Measurements from ENCODE around the gene FNIP1.
"Not testable (repeated sequence)": the region's sequence is repeated elsewhere in the genome, so short reads cannot be mapped to it uniquely, and the experiment has no call there.

FNIP1 gene

DNA sequence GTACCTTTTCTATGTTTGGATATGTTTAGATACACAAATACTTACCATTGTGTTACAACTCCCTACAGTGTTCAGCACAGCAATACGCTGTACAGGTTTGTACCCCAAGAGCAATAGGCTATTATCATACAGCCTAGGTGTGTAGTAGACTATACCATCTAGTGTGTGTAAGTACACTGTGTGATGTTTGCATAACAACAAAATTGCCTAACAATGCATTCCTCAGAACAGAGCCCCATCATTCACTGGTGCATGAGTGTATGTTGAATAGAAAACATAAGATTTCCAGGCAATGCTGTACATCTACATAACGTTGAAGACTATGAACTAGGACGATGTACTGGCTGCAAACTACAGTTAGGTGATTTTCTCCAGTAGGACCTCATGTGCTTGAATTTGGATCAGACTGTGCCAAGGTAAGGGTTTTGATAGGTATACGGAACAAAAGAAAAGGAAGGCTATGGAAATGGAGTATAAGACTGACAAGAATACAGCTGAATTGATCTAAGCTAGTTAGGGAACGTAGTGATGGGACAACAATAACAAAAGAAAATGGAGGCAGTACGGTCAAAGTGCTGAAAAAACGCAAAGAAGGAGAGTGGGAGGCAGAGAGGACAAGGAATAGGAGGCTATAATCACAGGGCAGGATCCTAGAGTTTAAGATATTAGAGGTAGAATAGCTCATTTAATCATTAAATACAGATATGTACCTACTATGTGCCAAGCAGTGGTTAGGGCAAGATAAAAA is 46.9 kb downstream of the FNIP1 start:
- H3K4me3 ChIP-seq (ENCODE audit: low read length) = no peak overlapping the region
- TF ChIP-seq ZNF274 (IDR thresholded peaks at IDR 0.05; ENCODE audit: low read depth, low read length) = no peak

DNA sequence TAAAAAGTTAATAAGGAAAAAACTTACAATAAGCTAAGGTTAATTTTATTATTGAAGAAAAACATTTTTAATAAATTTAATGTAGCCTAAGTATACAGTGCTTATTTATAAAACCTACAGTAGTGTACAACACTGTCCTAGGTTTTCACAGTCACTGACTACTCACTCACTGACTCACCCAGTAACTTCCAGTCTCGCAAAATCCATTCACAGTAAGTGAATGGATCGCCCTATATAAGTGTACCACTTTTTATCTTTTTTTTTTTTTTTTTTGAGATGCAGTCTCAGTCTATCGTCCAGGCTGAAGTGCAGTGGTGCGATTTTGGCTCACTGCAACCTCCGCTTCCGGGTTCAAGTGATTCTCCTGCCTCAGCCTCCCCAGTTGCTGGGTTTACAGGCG is 47.7 kb downstream of the FNIP1 start:
- H3K4me3 ChIP-seq (ENCODE audit: low read length) = no peak overlapping the region
- TF ChIP-seq ZNF274 (IDR thresholded peaks at IDR 0.05; ENCODE audit: low read depth, low read length) = no peak

DNA sequence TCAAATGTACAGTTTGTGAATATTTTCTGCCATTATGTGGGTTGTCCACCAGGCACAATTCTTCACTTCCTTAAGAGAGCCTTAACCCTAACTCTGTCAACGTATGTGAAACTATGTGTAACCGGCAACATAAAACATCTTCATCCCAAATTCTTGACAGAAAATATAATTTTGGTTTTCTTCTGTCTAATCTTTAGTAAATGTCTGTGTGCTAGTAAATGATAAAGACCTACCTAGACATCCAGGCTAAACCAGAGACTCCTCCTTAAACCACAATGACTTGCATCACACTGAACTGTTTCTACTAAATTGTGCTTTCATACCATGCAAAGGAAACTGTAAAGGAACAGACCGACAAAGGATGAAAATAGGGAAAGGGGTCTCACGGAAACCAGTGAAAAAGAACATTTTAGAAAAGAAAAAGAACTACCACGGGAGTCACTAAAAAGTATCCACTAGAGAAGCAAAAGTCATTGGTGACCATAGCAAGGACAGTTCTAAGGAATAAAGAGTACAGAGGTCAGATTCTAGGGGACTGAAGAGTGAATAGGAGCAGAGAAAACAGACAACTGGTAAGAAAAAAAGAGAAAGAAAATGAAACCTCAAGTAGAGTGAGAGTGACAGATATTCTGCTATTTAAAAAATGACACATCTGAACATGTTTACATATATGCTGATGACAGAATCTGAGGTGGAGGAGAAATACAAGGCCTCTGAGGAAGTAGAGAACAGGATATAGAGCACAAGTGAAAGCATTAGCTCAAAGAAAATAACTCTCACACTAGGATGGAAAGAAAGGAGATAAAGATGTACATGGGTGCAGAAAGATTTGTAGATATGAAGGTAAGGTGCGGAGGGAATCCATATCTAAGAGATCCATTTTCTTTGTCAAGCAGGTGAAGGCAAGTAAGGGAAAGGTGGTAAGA is 49.4 kb downstream of the FNIP1 start:
- no peak for TF ChIP-seq ZNF274 (IDR thresholded peaks at IDR 0.05; ENCODE audit: low read depth, low read length)
- no peak overlapping the region for H3K4me3 ChIP-seq (ENCODE audit: low read length)

DNA sequence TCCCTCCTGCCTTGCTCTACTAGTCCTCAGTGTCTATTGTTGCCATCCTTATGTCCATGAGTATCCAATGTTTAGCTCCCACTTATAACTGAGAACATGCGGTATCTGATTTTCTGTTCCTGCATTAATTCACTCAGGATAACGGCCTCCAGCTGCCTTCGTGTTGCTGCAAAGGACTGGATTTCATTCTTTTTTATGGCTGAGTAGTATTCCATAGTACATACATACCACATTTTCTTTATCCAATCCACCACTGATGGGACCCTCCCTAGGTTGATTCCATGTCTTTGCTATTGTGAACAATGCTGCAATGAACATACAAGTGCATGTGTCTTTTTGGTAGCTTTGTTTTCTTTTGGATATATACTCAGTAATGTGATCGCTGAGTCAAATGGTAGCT is 50.4 kb downstream of the FNIP1 start:
- no peak overlapping the region for H3K4me3 ChIP-seq (ENCODE audit: low read length)
- no peak for TF ChIP-seq ZNF274 (IDR thresholded peaks at IDR 0.05; ENCODE audit: low read depth, low read length)

DNA sequence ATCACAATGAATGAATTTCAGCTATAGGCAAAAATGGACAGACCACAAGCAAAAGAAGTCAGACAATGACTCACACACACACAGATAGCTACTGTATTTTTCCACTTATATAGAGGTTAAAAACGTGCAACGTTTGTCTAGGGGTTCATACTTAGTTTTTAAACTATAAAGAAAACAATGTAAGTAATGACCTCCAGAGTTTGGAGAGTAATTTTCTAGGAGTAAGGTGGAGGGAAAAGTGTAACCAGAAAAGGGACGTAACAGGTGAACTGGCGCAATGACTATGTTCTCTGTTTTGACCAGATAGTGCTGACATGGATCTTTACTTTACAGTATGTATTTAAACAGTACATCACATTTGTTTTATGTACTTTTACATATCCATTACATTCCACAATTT is 51.1 kb downstream of the FNIP1 start:
- TF ChIP-seq ZNF274 (IDR thresholded peaks at IDR 0.05; ENCODE audit: low read depth, low read length) = no peak
- H3K4me3 ChIP-seq (ENCODE audit: low read length) = no peak overlapping the region

DNA sequence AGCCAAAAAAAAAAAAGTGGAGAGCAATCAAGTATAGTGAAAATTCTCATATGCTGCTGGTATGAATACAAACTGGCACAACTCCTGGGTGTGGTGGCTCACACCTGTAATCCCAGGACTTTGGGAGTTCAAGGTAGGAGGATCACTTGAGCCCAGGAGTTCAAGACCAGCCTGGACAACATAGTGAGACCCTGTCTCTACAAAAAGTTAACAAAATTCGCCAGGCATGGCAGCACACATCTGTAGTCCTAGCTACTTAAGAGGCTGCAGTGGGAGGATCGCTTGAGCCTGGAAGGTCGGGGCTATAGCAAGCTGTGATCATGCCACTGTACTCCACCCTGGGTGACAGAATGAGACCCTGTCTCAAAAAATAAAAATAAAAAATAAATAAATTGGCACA is 51.7 kb downstream of the FNIP1 start:
- no peak for TF ChIP-seq ZNF274 (IDR thresholded peaks at IDR 0.05; ENCODE audit: low read depth, low read length)
- H3K4me3 ChIP-seq (ENCODE audit: low read length) = no peak overlapping the region

DNA sequence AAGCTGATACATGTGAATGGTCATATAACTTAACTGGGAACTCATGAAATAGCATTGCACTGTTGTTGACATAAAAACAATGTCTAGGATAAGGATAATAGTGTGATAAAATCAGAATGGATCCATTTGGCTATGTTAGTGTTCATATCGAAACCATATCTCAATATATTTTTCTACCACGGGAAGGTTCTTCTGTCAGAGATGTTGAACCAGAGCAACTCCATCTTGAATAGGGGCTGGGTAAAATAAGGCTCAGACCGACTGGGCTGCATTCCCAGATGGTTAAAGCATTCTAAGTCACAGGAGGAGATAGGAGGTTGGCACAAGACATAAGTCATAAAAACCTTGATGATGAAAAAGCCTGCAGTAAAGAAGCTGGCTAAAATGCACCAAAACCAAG is 56.3 kb downstream of the FNIP1 start:
- no peak overlapping the region for H3K4me3 ChIP-seq (ENCODE audit: low read length)
- no peak for TF ChIP-seq ZNF274 (IDR thresholded peaks at IDR 0.05; ENCODE audit: low read depth, low read length)

DNA sequence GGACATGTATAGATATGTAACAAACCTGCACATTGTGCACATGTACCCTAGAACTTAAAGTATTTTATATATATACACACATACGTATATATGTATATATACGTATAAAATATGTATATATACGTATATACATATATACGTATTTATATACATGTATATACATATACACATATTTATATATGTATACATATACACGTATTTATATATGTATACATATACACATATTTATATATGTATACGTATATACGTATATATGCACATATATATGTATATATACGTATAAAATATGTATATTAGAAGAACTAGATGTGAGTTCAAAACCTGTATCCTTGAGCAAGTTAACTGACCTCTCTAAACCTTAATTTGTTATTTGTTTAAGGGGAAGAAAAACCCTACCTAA is 61.4 kb downstream of the FNIP1 start:
- no peak for TF ChIP-seq ZNF274 (IDR thresholded peaks at IDR 0.05; ENCODE audit: low read depth, low read length)

DNA sequence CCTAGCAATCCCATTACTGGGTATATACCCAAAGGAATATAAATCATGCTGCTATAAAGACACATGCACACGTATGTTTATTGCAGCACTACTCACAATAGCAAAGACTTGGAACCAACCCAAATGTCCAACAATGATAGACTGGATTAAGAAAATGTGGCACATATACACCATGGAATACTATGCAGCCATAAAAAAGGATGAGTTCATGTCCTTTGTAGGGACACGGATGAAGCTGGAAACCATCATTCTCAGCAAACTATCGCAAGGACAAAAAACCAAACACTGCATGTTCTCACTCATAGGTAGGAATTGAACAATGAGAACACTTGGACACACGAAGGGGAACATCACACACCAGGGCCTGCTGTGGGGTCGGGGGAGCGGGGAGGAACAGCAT is 61.9 kb downstream of the FNIP1 start:
- H3K4me3 ChIP-seq (ENCODE audit: low read length) = not testable (repeated sequence)

More for the DNA sequence above, 61.4 kb downstream of the FNIP1 start:
- no peak overlapping the region for H3K4me3 ChIP-seq (ENCODE audit: low read length)

DNA sequence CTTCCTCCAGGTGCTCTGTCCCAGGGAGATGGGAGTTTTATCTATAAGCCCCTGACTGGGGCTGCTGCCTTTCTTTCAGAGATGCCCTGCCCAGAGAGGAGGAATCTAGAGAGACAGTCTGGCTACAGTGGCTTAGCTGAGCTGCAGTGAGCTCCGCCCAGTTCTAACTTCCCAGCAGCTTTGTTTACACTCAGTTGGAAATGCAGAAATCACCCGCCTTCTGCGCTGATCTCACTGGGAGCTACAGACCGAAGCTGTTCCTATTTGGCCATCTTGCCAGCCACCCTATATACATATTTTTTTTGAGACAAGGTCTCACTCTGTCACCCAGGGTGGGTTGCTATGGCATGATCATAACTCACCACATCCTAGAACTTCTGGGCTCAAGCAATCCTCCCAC is 67.5 kb downstream of the FNIP1 start:
- not testable (repeated sequence) for H3K4me3 ChIP-seq (ENCODE audit: low read length)

DNA sequence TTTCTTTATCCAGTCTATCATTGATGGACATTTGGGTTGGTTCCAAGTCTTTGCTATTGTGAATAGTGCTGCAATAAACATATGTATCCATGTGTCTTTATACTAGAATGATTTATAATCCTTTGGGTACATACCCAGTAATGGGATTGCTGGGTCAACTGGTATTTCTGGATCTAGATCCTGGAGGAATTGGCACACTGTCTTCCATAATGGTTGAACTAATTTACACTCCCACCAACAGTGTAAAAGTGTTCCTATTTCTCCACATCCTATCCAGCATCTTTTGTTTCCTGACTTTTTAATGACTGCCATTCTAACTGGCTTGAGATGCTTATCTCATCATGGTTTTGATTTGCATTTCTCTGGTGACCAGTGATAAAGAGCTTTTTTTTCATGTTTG is 72.7 kb downstream of the FNIP1 start:
- H3K4me3 ChIP-seq (ENCODE audit: low read length) = not testable (repeated sequence)

DNA sequence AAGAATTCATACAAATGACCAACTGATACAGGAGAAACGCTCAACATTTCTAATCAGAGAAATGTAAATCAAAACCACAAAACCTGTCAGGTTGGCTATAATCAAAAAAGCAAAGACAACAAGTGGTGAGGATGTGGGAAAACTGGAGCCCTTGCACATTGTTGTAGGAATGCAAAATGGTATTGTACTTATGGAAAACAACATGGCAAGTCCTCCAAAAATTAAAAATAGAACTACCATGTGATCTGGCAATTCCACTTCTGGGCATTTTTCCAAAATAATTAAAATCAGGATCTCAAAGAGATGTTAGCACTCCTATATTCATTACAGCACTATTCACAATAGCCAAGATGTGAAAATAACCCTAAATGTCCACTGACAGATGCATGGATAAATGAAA is 76.1 kb downstream of the FNIP1 start:
- H3K4me3 ChIP-seq (ENCODE audit: low read length) = no peak overlapping the region
- TF ChIP-seq ZNF274 (IDR thresholded peaks at IDR 0.05; ENCODE audit: low read depth, low read length) = no peak

DNA sequence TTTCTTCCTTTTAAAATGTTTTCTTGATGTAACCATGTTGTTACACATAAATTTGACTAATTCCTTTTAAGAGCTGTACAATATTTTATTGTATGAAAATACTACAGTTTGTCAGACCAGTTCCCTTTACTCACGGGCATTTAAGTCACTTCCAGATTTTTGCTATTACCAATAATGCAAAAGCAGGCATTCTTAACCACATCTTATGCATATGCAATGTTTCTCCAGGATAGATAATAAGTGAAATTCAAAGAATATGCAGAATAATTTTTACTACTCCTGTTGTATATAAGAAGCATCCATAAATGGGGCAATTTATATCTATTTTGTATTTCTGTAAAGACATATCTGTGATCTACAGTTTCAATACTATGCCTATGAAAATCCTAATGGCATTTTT is 77.3 kb downstream of the FNIP1 start:
- no peak for TF ChIP-seq ZNF274 (IDR thresholded peaks at IDR 0.05; ENCODE audit: low read depth, low read length)
- H3K4me3 ChIP-seq (ENCODE audit: low read length) = no peak overlapping the region

DNA sequence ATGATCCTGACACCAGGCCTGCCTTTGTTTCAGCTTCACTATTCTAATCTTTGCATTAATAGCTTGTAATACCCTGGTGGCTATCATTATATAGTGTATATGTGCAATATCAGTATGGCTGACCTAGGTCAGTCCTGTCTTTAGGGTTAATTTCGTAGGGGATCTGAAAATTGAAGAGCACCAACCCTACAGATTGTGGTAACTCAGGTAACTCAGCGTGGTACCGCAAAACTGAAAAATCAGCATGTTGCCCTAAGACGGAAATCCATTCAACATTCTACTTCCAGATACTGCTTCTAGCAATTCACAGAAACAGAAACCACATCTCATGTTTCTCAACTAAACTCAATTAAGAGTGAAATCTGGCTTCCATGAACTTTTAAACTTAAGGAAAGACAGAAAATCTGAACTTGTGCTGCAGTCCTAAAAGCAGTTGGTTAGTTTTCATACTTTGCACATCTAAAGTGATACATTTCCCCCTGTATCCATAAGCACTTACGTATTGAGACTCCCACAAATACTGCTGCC is 78.3 kb downstream of the FNIP1 start:
- no peak for TF ChIP-seq ZNF274 (IDR thresholded peaks at IDR 0.05; ENCODE audit: low read depth, low read length)
- no peak overlapping the region for H3K4me3 ChIP-seq (ENCODE audit: low read length)

DNA sequence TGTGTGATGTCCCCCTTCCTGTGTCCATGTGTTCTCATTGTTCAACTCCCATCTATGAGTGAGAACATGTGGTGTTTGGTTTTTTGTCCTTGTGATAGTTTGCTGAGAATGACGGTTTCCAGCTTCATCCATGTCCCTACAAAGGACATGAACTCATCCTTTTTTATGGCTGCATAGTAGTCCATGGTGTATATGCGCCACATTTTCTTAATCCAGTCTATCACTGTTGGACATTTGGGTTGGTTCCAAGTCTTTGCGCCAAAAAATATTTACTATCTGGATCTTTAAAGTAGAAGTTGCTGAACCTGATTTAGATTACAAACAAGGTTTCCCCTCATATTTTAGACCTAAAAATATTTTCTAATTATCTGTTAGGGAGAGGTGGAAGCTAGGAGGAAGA is 79.7 kb downstream of the FNIP1 start:
- H3K4me3 ChIP-seq (ENCODE audit: low read length) = not testable (repeated sequence)

Measured in GM08714 (cell line).